ENCODE results near the gene TMEM35B. TPM values are rescaled to one million over a fixed set of nuclear protein-coding genes. Genes with fewer than 3 reads are reported as not detected.

The TMEM35B gene
- total RNA-seq, 2 donors from 2014 or later = 25.2 to 30.6 TPM

- Histone ChIP-seq H3K9me3 (peaks cover 0 to 10% of the 10 kb centered on the region in 2 donors), H3K36me3 (peaks cover 20% of the 10 kb centered on the region), H3K27ac (no peak overlapping the region), H3K27me3 (no peaks in the 10 kb centered on the region), H3K4me3 (no peak overlapping the region), H3K4me1 (peaks cover 0 to 15% of the 10 kb centered on the region in 2 donors)
- no peak for TF ChIP-seq CTCF (IDR thresholded peaks at IDR 0.05)
- DNase-seq (ENCODE audit: low spot score) = no peak
Measured at GRCh38 chr1:35029761-35030160, 44.6 kb upstream of the TMEM35B start.

GRCh38 chr1:35016406-35016805, 31.3 kb upstream of the TMEM35B start:
- H3K4me3 ChIP-seq = no peak overlapping the region
- H3K27me3 ChIP-seq = no peaks in the 10 kb centered on the region
- no peaks in the 10 kb centered on the region for H3K9me3 ChIP-seq
- no peak for TF ChIP-seq CTCF (IDR thresholded peaks at IDR 0.05)
- no peak for DNase-seq (ENCODE audit: low spot score)
- no peak overlapping the region for H3K27ac ChIP-seq
- peaks cover 35% of the 10 kb centered on the region for H3K36me3 ChIP-seq
- H3K4me1 ChIP-seq = no peaks in the 10 kb centered on the region

- no peaks in the 10 kb centered on the region for H3K9me3 ChIP-seq
- H3K27me3 ChIP-seq = no peaks in the 10 kb centered on the region
- no peak overlapping the region for H3K27ac ChIP-seq
- DNase-seq (ENCODE audit: low spot score) = no peak
- H3K36me3 ChIP-seq = peaks cover 43% of the 10 kb centered on the region
- no peak overlapping the region for H3K4me3 ChIP-seq
- TF ChIP-seq CTCF (IDR thresholded peaks at IDR 0.05) = no peak
- H3K4me1 ChIP-seq = no peaks in the 10 kb centered on the region
Measured at GRCh38 chr1:35014486-35014885, 29.3 kb upstream of the TMEM35B start.

GRCh38 chr1:35005711-35006110, 20.6 kb upstream of the TMEM35B start:
- Histone ChIP-seq H3K36me3 (peaks cover 61% of the 10 kb centered on the region), H3K4me1 (no peaks in the 10 kb centered on the region), H3K27ac (no peak overlapping the region), H3K9me3 (no peaks in the 10 kb centered on the region), H3K4me3 (no peak overlapping the region), H3K27me3 (no peaks in the 10 kb centered on the region)
- no peak for DNase-seq (ENCODE audit: low spot score)
- TF ChIP-seq CTCF (IDR thresholded peaks at IDR 0.05) = no peak

DNA sequence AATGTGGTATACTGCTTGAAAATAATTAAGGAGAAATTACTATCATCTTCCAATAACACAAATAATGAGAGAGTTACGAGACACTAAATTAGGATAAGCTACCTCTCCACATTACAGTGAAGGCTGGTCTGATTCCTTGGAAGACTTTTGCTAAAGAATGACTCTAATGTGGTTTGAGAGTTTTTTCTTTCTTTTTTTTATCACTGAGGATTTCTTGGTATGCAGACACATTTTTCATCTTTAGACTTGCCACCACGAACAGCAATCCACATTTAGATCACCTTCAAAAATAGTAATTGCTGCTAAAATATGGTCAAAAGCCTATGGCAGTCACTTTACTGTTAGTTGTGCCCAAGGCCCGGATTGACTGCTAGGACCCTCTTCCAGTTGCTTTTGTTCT, 16.6 kb upstream of the TMEM35B start:
- no peaks in the 10 kb centered on the region for H3K27me3 ChIP-seq
- H3K4me1 ChIP-seq = no peaks in the 10 kb centered on the region
- no peak overlapping the region for H3K27ac ChIP-seq
- no peak overlapping the region for H3K4me3 ChIP-seq
- H3K36me3 ChIP-seq = peaks cover 43% of the 10 kb centered on the region
- TF ChIP-seq CTCF (IDR thresholded peaks at IDR 0.05) = no peak
- no peaks in the 10 kb centered on the region for H3K9me3 ChIP-seq
- DNase-seq (ENCODE audit: low spot score) = no peak

- DNase-seq (ENCODE audit: low spot score) = no peak
- Histone ChIP-seq H3K27ac (no peak overlapping the region), H3K4me3 (no peak overlapping the region), H3K36me3 (peaks cover 1% of the 10 kb centered on the region), H3K4me1 (no peaks in the 10 kb centered on the region), H3K9me3 (no peaks in the 10 kb centered on the region), H3K27me3 (no peaks in the 10 kb centered on the region)
- no peak for TF ChIP-seq CTCF (IDR thresholded peaks at IDR 0.05)
Measured at GRCh38 chr1:34994878-34995277, 9.7 kb upstream of the TMEM35B start.
